GM23338 (cell line): ENCODE results near the gene TTC22.

Source experiments
- CTCF ChIP-seq, 2 experiments: fragments of 200-600 bp in 1 of 2; sonication (generic) in 1 of 2; conservative IDR thresholded peaks; 2 replicates each; pipeline versions ENCODE4 v1.5.1 to v1.6.1; 2016 to 2017; ENCODE audit warnings: antibody characterized with exemption in 2 of 2, low read depth in 2 of 2, mild to moderate bottlenecking in 2 of 2, moderate library complexity in 1 of 2
- ETS1 ChIP-seq: IDR thresholded peaks from 2 replicates; pipeline ENCODE4 v1.6.1; 2016; ENCODE audit warnings: antibody characterized with exemption
- EZH2 ChIP-seq: fragments of 200-600 bp; sonication (generic); IDR thresholded peaks from one replicate; pipeline ENCODE4 v1.8.0; 2017; ENCODE audit warnings: antibody characterized with exemption, mild to moderate bottlenecking, low read depth; ENCODE audit not compliant: unreplicated experiment
- EZH2phosphoT487 ChIP-seq: fragments of 200-600 bp; sonication (generic); IDR thresholded peaks from one replicate; pipeline ENCODE4 v1.8.1; 2018; ENCODE audit warnings: antibody characterized with exemption; ENCODE audit not compliant: unreplicated experiment
- JUNB ChIP-seq: IDR thresholded peaks from one replicate; pipeline ENCODE4 v1.6.1; 2016; ENCODE audit warnings: antibody characterized with exemption; ENCODE audit not compliant: unreplicated experiment
- POLR2AphosphoS5 ChIP-seq: IDR thresholded peaks from 2 replicates; pipeline ENCODE4 v1.6.1; 2016; ENCODE audit warnings: antibody characterized with exemption, low read depth
- REST ChIP-seq: IDR thresholded peaks from one replicate; pipeline ENCODE4 v1.6.1; 2018; ENCODE audit warnings: antibody characterized with exemption; ENCODE audit not compliant: unreplicated experiment
- ZNF114 ChIP-seq: fragments of 250-450 bp; sonication (Bioruptor Pico); IDR thresholded peaks from 2 replicates; pipeline ENCODE4 v1.5.0; 2020; ENCODE audit warnings: mild to moderate bottlenecking, moderate library complexity
- ZNF462 ChIP-seq: fragments of 250-450 bp; sonication (Bioruptor Pico); IDR thresholded peaks from 2 replicates; pipeline ENCODE4 v1.5.0; 2020; ENCODE audit warnings: mild to moderate bottlenecking, moderate library complexity

- TF ChIP-seq CTCF (conservative IDR thresholded peaks at IDR 0.05; ENCODE audit: low read depth in 2 of 2) (no peak), EZH2phosphoT487 (no peak), POLR2AphosphoS5 (no peak), EZH2 (no peak), JUNB (no peak), REST (no peak), ETS1 (no peak), ZNF114 (CRISPR knock-in tag) (no peak), ZNF462 (CRISPR knock-in tag) (no peak)
These were observed 19.0 kb downstream of the TTC22 start for GRCh38 chr1:54782156-54782555.
